ENCODE measurements around the gene RPS6KA3. TPM values are rescaled to one million over a fixed set of nuclear protein-coding genes. Genes with fewer than 3 reads are reported as not detected.

RPS6KA3 gene
- total RNA-seq, 3 donors from 2014 or later (not counting 1 experiment from before 2014, with no cell fraction given): 62.1 to 82.9 (median 79.4) TPM

DNA sequence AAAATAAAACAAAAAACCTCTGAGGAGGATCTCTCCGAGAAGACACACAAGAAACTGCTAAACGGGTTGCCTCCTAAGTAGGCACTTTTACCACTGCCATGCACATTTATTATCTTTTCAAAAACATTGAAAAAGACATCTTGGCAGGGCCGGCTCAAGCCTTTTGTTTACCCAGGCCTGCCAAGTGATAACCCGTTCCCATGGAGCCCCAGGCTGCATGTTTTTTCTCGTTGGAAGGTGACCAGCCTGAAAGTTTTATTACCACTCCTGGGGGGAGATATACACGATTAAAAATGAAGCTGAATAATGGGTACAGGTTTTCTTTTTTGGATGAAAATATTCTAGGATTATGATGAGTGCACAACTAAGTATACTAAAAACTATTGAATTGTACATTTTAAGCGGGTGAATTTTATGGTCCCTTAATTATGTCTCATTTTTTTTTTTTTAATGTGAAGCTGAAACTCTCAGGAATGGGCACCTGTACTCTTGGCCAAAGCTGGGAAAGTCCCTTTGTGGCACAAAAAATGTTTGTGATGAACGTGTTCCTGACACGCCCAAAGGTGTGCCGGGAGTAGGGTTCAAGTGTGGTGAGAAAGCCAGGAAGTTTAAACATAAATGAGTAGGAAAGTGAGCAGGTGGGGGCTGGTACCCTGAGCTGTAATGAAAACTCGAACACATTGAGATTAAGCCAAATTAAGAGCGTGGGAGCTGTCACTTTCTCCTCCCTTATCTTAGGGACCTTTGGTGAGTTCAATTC is 148.5 kb downstream of the RPS6KA3 start:
- Histone ChIP-seq H3K9me3 (ENCODE audit: control insufficient read depth, insufficient read depth, low read length) (no peaks in the 10 kb centered on the region), H3K4me3 (ENCODE audit: low read length) (no peak overlapping the region), H3K36me3 (ENCODE audit: control insufficient read depth, insufficient read depth, low read length) (no peaks in the 10 kb centered on the region), H3K27ac (ENCODE audit: low read length) (no peak overlapping the region), H3K4me1 (ENCODE audit: control insufficient read depth, insufficient read depth, low read length) (peaks cover 4% of the 10 kb centered on the region), H3K27me3 (ENCODE audit: control insufficient read depth, insufficient read depth, low read length) (peaks cover 2% of the 10 kb centered on the region)
- no peak overlapping the region for H3K4me3 Mint-ChIP-seq
- H3K27ac Mint-ChIP-seq: no peak overlapping the region
- H3K9me3 Mint-ChIP-seq: no peaks in the 10 kb centered on the region
- TF ChIP-seq CTCF (IDR thresholded peaks at IDR 0.05): no peak
- no peak for DNase-seq
- no peaks in the 10 kb centered on the region for H3K36me3 Mint-ChIP-seq
- ATAC-seq: no peak
- intact Hi-C loops (cut with micrococcal nuclease): no loop called here
- H3K4me1 Mint-ChIP-seq: peaks cover 0 to 5% of the 10 kb centered on the region in 2 donors
- WGBS (ENCODE audit: insufficient coverage): 80% methylated on average over 10 of the region's 12 CpGs
- H3K27me3 Mint-ChIP-seq (ENCODE audit: low read depth in 2 of 2): peaks cover 14 to 19% of the 10 kb centered on the region in 2 donors

GRCh38 chrX:20116577-20117240 is 150.0 kb downstream of the RPS6KA3 start, which contains the start of gene MAP7D2:
MAP7D2 (minus strand) TSS chrX:20116907; CDS start chrX:20116879, 28 bp downstream.
- peaks cover 0 to 5% of the 10 kb centered on the region in 2 donors for H3K4me1 Mint-ChIP-seq
- peak in 1 of 3 donors; percentile 22 for ATAC-seq
- Histone ChIP-seq H3K27me3 (ENCODE audit: control insufficient read depth, insufficient read depth, low read length) (peaks cover 2% of the 10 kb centered on the region), H3K36me3 (ENCODE audit: control insufficient read depth, insufficient read depth, low read length) (no peaks in the 10 kb centered on the region), H3K27ac (ENCODE audit: low read length) (no peak within 1 kb of the TSS), H3K4me1 (ENCODE audit: control insufficient read depth, insufficient read depth, low read length) (peaks cover 4% of the 10 kb centered on the region), H3K4me3 (ENCODE audit: low read length) (no peak within 1 kb of the TSS), H3K9me3 (ENCODE audit: control insufficient read depth, insufficient read depth, low read length) (no peaks in the 10 kb centered on the region)
- 24% methylated on average over 91 of the region's 91 CpGs for WGBS (ENCODE audit: insufficient coverage)
- no peak within 1 kb of the TSS for H3K4me3 Mint-ChIP-seq
- no peak for TF ChIP-seq CTCF (IDR thresholded peaks at IDR 0.05)
- intact Hi-C loops (cut with micrococcal nuclease): no loop called here
- H3K27ac Mint-ChIP-seq: no peak within 1 kb of the TSS
- peaks cover 14 to 19% of the 10 kb centered on the region in 2 donors for H3K27me3 Mint-ChIP-seq (ENCODE audit: low read depth in 2 of 2)
- no peak for DNase-seq
- H3K36me3 Mint-ChIP-seq: no peaks in the 10 kb centered on the region
- H3K9me3 Mint-ChIP-seq: no peaks in the 10 kb centered on the region

DNA sequence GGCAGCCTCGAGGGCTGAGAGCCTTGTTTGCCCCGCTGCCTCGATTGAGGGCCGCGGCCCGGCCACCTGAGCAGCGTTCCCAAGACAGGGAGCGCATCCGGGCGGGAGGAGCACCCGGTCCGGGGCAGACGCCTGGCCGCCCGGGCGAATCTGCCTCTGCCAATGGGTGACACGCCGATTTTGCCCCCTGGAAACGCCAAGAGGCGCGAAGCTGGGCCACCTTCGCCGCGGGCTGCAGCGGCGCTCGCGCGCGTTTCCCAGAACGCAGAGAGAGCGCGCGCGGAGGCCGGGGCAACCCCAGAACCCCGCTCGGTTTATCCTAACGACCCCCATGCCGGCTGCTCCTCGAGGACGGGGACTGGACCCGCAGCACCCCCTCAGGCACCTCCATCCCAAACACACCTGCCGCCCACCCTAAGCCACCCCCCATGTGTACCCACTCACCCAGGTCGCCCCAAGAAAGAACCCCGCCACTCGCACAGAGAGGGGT is 150.6 kb downstream of the RPS6KA3 start:
- no peak overlapping the region for H3K4me3 Mint-ChIP-seq
- no peak overlapping the region for H3K4me3 ChIP-seq (ENCODE audit: low read length)
- DNase-seq: no peak
- H3K4me1 Mint-ChIP-seq: peaks cover 0 to 5% of the 10 kb centered on the region in 2 donors
- peaks cover 4% of the 10 kb centered on the region for H3K4me1 ChIP-seq (ENCODE audit: control insufficient read depth, insufficient read depth, low read length)
- no peak for ATAC-seq
- no peaks in the 10 kb centered on the region for H3K36me3 Mint-ChIP-seq
- H3K9me3 ChIP-seq (ENCODE audit: control insufficient read depth, insufficient read depth, low read length): no peaks in the 10 kb centered on the region
- no peaks in the 10 kb centered on the region for H3K9me3 Mint-ChIP-seq
- H3K27ac Mint-ChIP-seq: no peak overlapping the region
- 22% methylated on average over 47 of the region's 47 CpGs for WGBS (ENCODE audit: insufficient coverage)
- no peaks in the 10 kb centered on the region for H3K36me3 ChIP-seq (ENCODE audit: control insufficient read depth, insufficient read depth, low read length)
- no peak overlapping the region for H3K27ac ChIP-seq (ENCODE audit: low read length)
- peaks cover 2% of the 10 kb centered on the region for H3K27me3 ChIP-seq (ENCODE audit: control insufficient read depth, insufficient read depth, low read length)
- no peak for TF ChIP-seq CTCF (IDR thresholded peaks at IDR 0.05)
- H3K27me3 Mint-ChIP-seq (ENCODE audit: low read depth in 2 of 2): peaks cover 14 to 19% of the 10 kb centered on the region in 2 donors
- intact Hi-C loops (cut with micrococcal nuclease): no loop called here

Measured in natural killer cell (primary cell).